ENCODE results near the gene PRTFDC1. TPM values are rescaled to one million over a fixed set of nuclear protein-coding genes. Genes with fewer than 3 reads are reported as not detected.
"Not testable (repeated sequence)": the region's sequence is repeated elsewhere in the genome, so short reads cannot be mapped to it uniquely, and the experiment has no call there.

The PRTFDC1 gene
- total RNA-seq, 1 donor from 2014 or later: 2.8 TPM

GRCh38 chr10:24849501-24850299 lies 102.7 kb downstream of the PRTFDC1 start:
- no peak for DNase-seq (ENCODE audit: extremely low read depth, low read depth, low spot score)

- DNase-seq (ENCODE audit: extremely low read depth, low read depth, low spot score): no peak
Measured at GRCh38 chr10:24849051-24849450, 103.4 kb downstream of the PRTFDC1 start.

GRCh38 chr10:24848195-24848594 lies 104.2 kb downstream of the PRTFDC1 start:
- no peak for DNase-seq (ENCODE audit: extremely low read depth, low read depth, low spot score)

- DNase-seq (ENCODE audit: extremely low read depth, low read depth, low spot score): no peak
Measured at GRCh38 chr10:24847112-24848070, 105.0 kb downstream of the PRTFDC1 start.

- no peak for DNase-seq (ENCODE audit: extremely low read depth, low read depth, low spot score)
Measured at GRCh38 chr10:24844742-24845141, 107.7 kb downstream of the PRTFDC1 start.

GRCh38 chr10:24843256-24843655 lies 109.2 kb downstream of the PRTFDC1 start:
- DNase-seq (ENCODE audit: extremely low read depth, low read depth, low spot score): no peak

- DNase-seq (ENCODE audit: extremely low read depth, low read depth, low spot score): no peak
Measured at GRCh38 chr10:24842856-24843255, 109.5 kb downstream of the PRTFDC1 start.

- DNase-seq (ENCODE audit: extremely low read depth, low read depth, low spot score): no peak
Measured at GRCh38 chr10:24841530-24841929, 110.9 kb downstream of the PRTFDC1 start.

GRCh38 chr10:24840784-24841183 lies 111.6 kb downstream of the PRTFDC1 start:
- DNase-seq (ENCODE audit: extremely low read depth, low read depth, low spot score): no peak

GRCh38 chr10:24837781-24838180 lies 114.6 kb downstream of the PRTFDC1 start:
- DNase-seq (ENCODE audit: extremely low read depth, low read depth, low spot score): not testable (repeated sequence)

- no peak for DNase-seq (ENCODE audit: extremely low read depth, low read depth, low spot score)
Measured at GRCh38 chr10:24834869-24835268, 117.5 kb downstream of the PRTFDC1 start.

- DNase-seq (ENCODE audit: extremely low read depth, low read depth, low spot score): no peak
Measured at GRCh38 chr10:24826009-24826408, 126.4 kb downstream of the PRTFDC1 start.

GRCh38 chr10:24825551-24825950 lies 126.9 kb downstream of the PRTFDC1 start:
- DNase-seq (ENCODE audit: extremely low read depth, low read depth, low spot score): no peak

- DNase-seq (ENCODE audit: extremely low read depth, low read depth, low spot score): no peak
Measured at GRCh38 chr10:24824536-24824935, 127.9 kb downstream of the PRTFDC1 start.

- DNase-seq (ENCODE audit: extremely low read depth, low read depth, low spot score): no peak
Measured at GRCh38 chr10:24824124-24824523, 128.3 kb downstream of the PRTFDC1 start.

- DNase-seq (ENCODE audit: extremely low read depth, low read depth, low spot score): no peak
Measured at GRCh38 chr10:24822590-24822989, 129.8 kb downstream of the PRTFDC1 start.

GRCh38 chr10:24821986-24822385 lies 130.4 kb downstream of the PRTFDC1 start:
- no peak for DNase-seq (ENCODE audit: extremely low read depth, low read depth, low spot score)

GRCh38 chr10:24816868-24817396 lies 135.5 kb downstream of the PRTFDC1 start:
- no peak for DNase-seq (ENCODE audit: extremely low read depth, low read depth, low spot score)

- no peak for DNase-seq (ENCODE audit: extremely low read depth, low read depth, low spot score)
Measured at GRCh38 chr10:24814568-24815313, 137.7 kb downstream of the PRTFDC1 start.

GRCh38 chr10:24813856-24814255 lies 138.6 kb downstream of the PRTFDC1 start:
- no peak for DNase-seq (ENCODE audit: extremely low read depth, low read depth, low spot score)

- no peak for DNase-seq (ENCODE audit: extremely low read depth, low read depth, low spot score)
Measured at GRCh38 chr10:24806262-24806661, 146.1 kb downstream of the PRTFDC1 start.
